Measurements from ENCODE around the gene MRGPRF. TPM values are rescaled to one million over a fixed set of nuclear protein-coding genes. Genes with fewer than 3 reads are reported as not detected.

Gene MRGPRF
- total RNA-seq, 1 experiment from 2014 or later = 0.35 TPM

DNA sequence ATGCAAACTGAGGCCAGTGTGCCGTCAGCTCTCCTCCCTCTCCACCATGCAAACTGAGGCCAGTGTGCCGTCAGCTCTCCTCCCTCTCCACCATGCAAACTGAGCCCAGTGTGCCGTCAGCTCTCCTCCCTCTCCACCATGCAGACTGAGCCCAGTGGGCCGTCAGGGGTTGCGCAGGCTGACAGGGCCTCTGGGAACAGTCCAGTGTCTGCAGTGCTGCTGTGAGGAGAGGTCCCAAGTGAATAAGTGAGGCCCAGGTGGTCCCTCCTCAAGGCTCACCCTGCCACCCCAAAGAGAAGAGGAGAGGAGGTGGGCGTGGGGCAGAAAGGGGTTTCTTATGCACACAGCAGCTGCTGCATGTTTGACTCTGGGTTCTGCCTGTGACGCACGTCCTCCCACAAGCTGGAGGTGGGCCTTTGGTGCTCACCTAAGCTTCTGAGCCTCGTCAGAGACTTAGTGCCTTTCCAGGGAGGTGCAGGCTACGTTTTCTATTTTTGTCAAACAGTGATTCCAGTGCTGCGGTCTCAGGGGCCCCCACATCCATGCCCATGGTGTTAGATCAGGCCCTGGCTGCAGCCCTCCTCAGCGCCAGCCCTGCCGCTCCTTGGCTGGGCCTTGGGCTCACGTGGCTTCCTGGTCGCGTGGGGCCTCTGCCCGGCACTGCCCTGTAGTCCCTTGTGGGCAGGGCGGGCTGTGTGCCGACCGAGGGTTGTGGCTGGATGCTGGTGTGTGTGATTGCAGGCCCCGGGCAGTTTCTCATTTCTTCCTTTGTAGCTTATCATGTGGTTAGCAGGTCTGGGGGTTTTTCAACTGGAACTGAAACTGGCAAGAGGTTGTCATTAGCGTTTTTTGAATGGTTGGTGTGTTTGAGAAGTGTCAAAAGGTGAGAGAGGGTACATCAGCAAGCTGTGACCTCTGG is 42.8 kb upstream of the MRGPRF start:
- no TSS peak for BruUV-seq (replicated peaks)

DNA sequence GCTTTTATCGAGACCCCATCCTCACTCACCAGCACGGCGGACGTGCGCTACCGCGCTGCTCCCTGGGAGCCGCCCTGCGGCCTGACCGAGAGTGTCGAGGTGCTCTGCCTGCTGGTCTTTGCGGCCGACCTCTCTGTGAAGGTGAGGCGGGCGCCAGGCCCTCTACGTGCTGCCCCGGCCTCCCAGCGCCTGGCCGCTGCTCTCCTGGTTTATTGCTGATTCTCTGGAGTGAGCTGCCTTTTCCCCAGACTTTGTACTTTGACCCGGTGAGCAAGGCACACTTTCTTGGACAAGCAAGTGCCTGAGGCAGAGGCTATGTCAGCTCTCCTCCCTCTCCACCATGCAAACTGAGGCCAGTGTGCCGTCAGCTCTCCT is 42.2 kb upstream of the MRGPRF start:
- Histone ChIP-seq H2AFZ (no peak overlapping the region), H3K4me1 (replicated peaks; ENCODE audit: insufficient read depth) (no peaks in the 10 kb centered on the region), H3K9me3 (ENCODE audit: insufficient read depth, low read depth) (no peaks in the 10 kb centered on the region), H3F3A (ENCODE audit: insufficient read depth, low read depth) (no peaks in the 10 kb centered on the region), H3K36me3 (ENCODE audit: low read depth) (no peaks in the 10 kb centered on the region), H3K4me2 (no peak overlapping the region), H3K4me3 (no peak overlapping the region), H4K20me1 (ENCODE audit: insufficient read depth) (peaks cover 9% of the 10 kb centered on the region), H3K27ac (no peak overlapping the region), H3K27me3 (ENCODE audit: insufficient read depth, low read depth) (no peaks in the 10 kb centered on the region), H3K79me2 (ENCODE audit: low read depth) (peaks cover 8% of the 10 kb centered on the region; the same call in 1 of the 2 replicates), H3K9me2 (ENCODE audit: insufficient read depth) (no peaks in the 10 kb centered on the region)
- ChIA-PET CTCF (no interaction called here), POLR2A (ENCODE audit: unreplicated experiment) (no interaction called here)
- no TSS peak for BruUV-seq (replicated peaks)
- intact Hi-C loops (cut with micrococcal nuclease; ENCODE audit: unreplicated experiment) = no loop called here
- TF ChIP-seq EZH2 (IDR thresholded peaks at IDR 0.05; ENCODE audit: low read depth) = no peak
- TF ChIP-seq, protein P1, sequence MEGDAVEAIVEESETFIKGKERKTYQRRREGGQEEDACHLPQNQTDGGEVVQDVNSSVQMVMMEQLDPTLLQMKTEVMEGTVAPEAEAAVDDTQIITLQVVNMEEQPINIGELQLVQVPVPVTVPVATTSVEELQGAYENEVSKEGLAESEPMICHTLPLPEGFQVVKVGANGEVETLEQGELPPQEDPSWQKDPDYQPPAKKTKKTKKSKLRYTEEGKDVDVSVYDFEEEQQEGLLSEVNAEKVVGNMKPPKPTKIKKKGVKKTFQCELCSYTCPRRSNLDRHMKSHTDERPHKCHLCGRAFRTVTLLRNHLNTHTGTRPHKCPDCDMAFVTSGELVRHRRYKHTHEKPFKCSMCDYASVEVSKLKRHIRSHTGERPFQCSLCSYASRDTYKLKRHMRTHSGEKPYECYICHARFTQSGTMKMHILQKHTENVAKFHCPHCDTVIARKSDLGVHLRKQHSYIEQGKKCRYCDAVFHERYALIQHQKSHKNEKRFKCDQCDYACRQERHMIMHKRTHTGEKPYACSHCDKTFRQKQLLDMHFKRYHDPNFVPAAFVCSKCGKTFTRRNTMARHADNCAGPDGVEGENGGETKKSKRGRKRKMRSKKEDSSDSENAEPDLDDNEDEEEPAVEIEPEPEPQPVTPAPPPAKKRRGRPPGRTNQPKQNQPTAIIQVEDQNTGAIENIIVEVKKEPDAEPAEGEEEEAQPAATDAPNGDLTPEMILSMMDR (conservative IDR thresholded peaks at IDR 0.05) = no peak
- no peak for DNase-seq

More for the DNA sequence above, 42.8 kb upstream of the MRGPRF start:
- no peaks in the 10 kb centered on the region for H3K36me3 ChIP-seq (ENCODE audit: low read depth)
- CTCF ChIA-PET = no interaction called here
- intact Hi-C loops (cut with micrococcal nuclease; ENCODE audit: unreplicated experiment) = no loop called here
- H3K4me2 ChIP-seq = no peak overlapping the region
- DNase-seq = no peak
- no peaks in the 10 kb centered on the region for H3F3A ChIP-seq (ENCODE audit: insufficient read depth, low read depth)
- no peaks in the 10 kb centered on the region for H3K27me3 ChIP-seq (ENCODE audit: insufficient read depth, low read depth)
- no peak overlapping the region for H3K27ac ChIP-seq
- no peak overlapping the region for H2AFZ ChIP-seq
- no peaks in the 10 kb centered on the region for H3K9me3 ChIP-seq (ENCODE audit: insufficient read depth, low read depth)
- peaks cover 5% of the 10 kb centered on the region; the same call in 1 of the 2 replicates for H3K79me2 ChIP-seq (ENCODE audit: low read depth)
- no peaks in the 10 kb centered on the region for H3K4me1 ChIP-seq (replicated peaks; ENCODE audit: insufficient read depth)
- POLR2A ChIA-PET (ENCODE audit: unreplicated experiment) = no interaction called here
- TF ChIP-seq EZH2 (IDR thresholded peaks at IDR 0.05; ENCODE audit: low read depth) = no peak
- TF ChIP-seq, protein P1 (conservative IDR thresholded peaks at IDR 0.05) = no peak
- peaks cover 9% of the 10 kb centered on the region for H4K20me1 ChIP-seq (ENCODE audit: insufficient read depth)
- no peak overlapping the region for H3K4me3 ChIP-seq
- no peaks in the 10 kb centered on the region for H3K9me2 ChIP-seq (ENCODE audit: insufficient read depth)

DNA sequence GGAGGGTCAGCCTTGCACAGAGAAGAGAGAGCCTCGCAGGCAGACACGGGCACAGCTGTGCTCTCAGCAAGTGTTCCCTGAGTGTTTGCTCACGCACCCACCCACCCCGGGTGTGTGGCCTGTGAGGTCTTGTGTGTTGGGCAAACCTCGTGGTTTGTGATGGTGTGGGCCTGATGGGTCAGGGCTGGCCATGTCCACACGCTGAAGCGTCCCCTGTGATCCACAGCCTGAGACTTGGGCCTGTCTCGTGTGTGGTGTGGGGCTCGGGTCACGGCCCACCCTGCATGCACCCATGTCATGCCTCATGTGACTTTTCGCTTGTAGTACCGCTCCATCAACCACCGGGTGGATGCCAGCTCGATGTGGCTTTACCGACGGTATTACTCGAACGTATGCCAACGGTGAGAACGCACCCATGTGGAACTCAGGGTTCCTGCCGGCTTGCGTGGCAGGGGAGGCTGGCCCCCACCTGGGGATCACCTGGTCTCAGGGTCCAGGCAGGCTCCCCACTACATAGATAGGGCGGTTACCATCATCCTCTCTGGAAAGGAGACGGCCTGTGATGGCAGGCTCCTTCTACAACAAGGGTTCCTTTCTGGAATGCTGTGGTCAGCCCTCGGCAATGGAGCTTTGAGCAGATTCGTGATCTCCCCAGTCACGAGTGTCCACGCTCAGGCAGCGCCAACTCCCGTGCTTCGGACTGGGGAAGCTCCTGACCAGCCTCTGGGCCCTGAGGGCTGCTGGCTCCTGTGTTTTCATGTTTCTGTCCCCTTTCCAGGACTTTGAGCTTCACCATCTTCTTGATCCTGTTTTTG is 41.6 kb upstream of the MRGPRF start:
- peaks cover 14% of the 10 kb centered on the region for H3K79me2 ChIP-seq (ENCODE audit: low read depth)
- no TSS peak for BruUV-seq (replicated peaks)
- H3K4me3 ChIP-seq = no peak overlapping the region
- H3F3A ChIP-seq (ENCODE audit: insufficient read depth, low read depth) = no peaks in the 10 kb centered on the region
- H3K4me1 ChIP-seq (replicated peaks; ENCODE audit: insufficient read depth) = peaks cover 5% of the 10 kb centered on the region
- no peak overlapping the region for H2AFZ ChIP-seq
- no peak for DNase-seq
- POLR2A ChIA-PET (ENCODE audit: unreplicated experiment) = no interaction called here
- no peaks in the 10 kb centered on the region for H3K9me3 ChIP-seq (ENCODE audit: insufficient read depth, low read depth)
- H4K20me1 ChIP-seq (ENCODE audit: insufficient read depth) = peaks cover 9% of the 10 kb centered on the region
- no peak overlapping the region for H3K4me2 ChIP-seq
- TF ChIP-seq, protein P1 (conservative IDR thresholded peaks at IDR 0.05) = no peak
- TF ChIP-seq EZH2 (IDR thresholded peaks at IDR 0.05; ENCODE audit: low read depth) = no peak
- CTCF ChIA-PET = no interaction called here
- H3K9me2 ChIP-seq (ENCODE audit: insufficient read depth) = no peaks in the 10 kb centered on the region
- H3K27me3 ChIP-seq (ENCODE audit: insufficient read depth, low read depth) = no peaks in the 10 kb centered on the region
- H3K36me3 ChIP-seq (ENCODE audit: low read depth) = no peaks in the 10 kb centered on the region
- H3K27ac ChIP-seq = no peak overlapping the region
- intact Hi-C loops (cut with micrococcal nuclease; ENCODE audit: unreplicated experiment) = no loop called here

Measured in PC-9 (cell line).